T-helper 9 cell (primary cell): Measurements from ENCODE around the gene CRYGN.

ENCODE experiments used
- DNase-seq: peaks from one replicate; pipeline ENCODE4 v3.0.0-alpha.2; 2020

The CRYGN gene

DNA sequence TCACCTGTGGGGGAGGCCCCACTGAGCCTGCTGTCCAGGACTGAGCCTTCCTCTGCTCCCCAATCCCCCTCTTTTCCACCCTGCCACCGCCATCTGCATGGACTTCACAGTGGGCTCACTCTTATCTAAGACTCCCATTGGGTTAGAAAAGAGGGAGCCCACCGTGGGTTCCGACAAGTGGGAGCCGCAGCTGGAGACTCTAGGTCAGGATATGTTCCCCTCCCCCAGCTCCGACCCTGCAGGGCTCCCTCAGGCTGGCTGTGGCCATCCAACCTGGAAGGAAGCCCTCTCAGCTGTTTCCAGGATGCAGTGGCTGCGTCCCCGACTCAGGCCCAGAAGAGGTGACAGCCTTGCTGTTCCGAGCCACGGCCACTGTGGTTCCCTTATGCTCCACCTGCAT is 34.9 kb downstream of the CRYGN start:
- no peak for DNase-seq

DNA sequence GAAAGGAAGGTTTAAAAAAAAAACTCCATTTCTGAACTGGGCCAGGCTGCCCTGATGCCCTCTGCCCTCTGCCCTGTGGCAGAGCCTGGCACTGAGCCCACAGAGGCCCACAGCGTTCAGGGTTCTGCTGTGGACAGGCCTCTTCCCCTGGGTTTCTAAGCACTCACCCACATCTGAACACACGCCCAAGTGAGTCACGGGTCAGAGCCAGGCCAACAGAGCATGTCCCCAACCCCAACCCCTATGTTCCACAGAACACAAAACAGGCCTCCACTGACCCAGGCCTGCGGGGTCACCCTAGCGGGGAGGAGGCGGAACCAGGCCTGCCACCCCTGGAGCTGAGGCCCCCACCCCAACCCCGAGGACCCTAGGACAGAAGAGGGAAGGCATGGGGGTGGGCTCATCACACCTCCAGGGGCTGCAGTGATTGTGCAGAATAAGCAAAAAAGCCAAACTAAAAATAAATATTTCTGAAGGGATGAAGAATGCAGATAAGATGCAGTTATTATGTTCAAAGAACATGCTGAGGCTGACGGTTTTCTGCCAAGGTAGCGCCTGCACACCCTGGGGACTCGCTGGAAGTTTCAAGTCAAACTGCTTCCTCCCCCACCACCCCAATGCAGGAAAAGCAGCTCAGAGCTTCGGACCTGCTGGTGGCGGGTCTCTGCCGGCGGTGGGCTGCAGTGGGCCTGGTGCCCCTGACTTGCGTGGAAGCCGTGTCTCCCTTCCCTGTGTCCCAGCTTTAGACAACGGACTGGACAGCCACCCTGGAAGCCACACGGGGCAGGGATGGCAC is 35.5 kb downstream of the CRYGN start:
- no peak for DNase-seq

GRCh38 chr7:151403764-151404163 is 36.2 kb downstream of the CRYGN start:
- no peak for DNase-seq

GRCh38 chr7:151402029-151402835 is 37.7 kb downstream of the CRYGN start:
- no peak for DNase-seq

DNA sequence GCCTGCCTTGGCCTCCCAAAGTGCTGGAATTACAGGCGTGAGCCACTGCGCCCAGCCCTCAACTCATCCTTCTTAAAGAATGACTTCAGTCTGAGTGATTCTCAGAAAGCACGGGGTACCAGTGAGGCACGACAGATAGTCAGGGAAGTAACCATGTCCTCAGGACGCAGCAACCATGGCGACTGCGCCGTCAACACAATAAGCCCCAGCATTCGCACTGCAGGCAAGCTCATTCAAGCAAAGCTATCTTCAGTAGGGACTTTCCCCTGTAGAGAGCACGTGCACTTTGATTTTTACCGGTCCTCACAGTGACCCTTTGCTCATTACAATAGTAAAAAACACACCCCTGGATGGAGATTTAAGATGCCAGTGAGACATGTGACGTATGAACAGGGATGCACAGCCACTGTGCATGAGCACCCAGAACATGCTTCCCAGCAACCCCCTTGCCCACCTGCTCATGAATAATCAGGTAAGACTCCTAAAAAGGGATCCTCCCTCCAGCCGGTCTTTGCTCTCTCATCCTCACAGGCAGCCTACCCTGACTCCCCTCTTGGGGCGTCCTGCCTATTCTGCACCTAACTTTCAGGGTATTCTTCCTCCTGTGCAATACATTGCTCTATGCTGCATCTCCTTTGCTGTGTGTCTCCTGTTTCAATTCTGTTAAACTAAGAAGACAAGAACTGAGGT is 39.2 kb downstream of the CRYGN start:
- no peak for DNase-seq

DNA sequence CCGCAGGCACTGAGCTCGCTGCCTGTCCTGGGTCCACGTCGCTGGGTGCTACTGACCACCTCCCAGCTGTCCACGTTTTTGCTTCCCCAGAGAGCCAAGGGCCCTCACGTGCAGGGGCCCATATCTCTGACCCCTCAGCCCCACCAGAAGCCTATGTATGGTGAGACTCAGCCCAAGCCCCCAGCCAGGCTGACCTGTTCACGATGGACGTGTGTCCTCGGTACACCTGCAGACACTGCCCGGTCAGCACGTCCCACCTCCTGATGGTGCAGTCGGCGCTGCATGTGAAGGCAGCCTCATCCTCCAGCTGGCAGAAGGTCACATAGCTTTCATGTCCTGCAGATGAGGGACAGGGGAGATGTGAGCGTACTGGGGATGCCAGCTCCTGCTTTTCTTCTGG is 40.0 kb downstream of the CRYGN start:
- no peak for DNase-seq

DNA sequence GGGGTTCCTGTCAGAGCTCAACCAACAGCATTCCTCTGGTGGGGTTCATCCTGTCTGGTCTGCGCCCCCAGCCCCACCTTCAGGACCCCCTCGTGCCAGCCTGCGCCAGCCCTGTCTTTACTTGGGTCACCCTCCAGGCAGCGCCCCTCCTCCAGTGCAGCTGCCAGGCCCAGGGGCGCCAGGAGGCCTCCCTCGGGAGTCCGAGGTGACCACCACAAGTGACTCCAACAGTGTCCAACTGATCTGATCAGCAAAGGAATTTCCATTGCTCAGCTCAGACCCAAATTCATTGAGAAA is 40.7 kb downstream of the CRYGN start:
- DNase-seq: no peak

DNA sequence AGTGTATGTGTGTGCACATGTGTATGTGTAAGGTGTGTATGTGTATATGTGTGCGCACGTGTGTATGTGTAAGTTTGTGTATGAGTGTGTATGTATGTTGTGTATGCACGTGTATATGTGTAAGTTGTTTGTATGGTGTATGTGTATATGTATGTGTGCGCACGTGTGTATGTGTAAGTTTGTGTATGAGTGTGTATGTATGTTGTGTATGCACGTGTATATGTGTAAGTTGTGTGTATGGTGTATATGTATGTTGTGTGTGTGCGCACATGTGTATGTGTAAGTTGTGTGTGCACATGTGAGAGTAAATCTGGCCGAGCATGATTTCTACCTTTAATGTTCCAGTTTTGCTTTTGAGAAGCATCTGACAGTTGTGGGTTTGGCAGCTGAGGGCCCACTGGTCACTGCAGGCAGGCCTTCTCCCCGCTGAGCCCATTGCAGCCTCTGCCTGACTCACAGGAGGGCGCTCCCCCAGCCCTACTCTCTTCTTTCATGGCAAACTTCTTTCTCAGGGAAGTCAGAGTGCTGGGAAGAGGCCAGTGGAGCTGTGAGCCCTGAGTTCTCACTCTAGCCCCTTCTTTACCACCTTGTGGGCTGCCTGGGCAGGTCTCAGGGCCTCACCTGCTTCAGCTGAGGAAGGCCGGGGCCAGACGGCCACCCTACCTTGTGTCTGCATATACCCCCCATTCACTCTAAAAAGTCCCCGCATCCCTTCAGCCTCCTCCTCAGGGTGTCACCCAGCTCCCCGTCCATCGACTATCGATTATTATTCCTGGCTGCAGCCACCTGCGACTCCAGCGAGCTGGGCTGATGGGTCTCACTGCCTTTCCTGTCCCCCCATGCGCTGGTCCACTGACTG is 41.3 kb downstream of the CRYGN start:
- DNase-seq: no peak

GRCh38 chr7:151397026-151397425 is 42.9 kb downstream of the CRYGN start:
- no peak for DNase-seq

GRCh38 chr7:151396328-151396970 is 43.5 kb downstream of the CRYGN start:
- DNase-seq: no peak

GRCh38 chr7:151395036-151395367 is 44.9 kb downstream of the CRYGN start:
- no peak for DNase-seq

DNA sequence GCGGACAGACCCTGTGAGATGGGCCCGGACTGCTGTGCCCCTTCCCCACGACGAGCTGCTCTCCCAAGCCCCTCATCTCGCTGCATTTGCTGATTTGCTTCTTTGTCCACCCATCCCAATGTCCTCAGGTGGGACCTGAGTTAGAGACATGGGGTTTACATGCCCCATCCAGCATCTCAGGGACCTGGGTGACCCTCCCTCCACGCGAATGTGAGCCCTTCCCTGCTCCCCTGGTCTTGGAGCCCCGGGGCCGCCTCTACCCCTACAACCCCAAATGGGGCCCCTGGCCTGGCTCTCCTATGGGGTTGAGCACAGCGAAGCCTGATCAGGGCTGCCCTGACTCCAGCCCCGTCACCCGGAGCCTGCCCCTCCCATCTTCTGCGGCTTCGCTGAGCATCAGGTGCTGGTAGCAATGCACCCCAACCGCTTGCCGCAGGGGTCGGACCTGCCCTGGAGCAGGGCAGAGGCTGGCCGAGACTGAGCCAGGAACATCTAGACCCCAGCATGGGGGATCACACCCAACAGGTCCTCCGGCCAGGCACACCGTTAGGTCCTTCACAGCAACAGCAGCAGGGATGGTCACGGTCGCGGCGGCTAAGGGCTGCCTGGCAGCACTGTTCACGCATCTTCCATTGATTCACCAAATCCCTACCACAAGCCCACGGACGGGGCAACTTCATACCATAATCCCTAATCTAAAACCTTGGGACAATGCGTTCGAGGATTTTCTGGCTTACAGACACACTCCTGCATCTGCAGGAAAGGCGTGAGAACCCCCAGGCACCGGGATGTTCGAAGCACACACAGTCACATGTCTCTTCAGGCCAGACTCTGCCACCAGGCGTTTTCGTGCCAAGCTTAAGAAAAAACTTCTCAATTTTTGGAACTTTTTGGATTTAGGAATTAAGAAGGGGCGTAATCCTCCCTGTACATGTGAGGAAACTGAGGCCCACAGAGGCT is 45.6 kb downstream of the CRYGN start:
- no peak for DNase-seq

DNA sequence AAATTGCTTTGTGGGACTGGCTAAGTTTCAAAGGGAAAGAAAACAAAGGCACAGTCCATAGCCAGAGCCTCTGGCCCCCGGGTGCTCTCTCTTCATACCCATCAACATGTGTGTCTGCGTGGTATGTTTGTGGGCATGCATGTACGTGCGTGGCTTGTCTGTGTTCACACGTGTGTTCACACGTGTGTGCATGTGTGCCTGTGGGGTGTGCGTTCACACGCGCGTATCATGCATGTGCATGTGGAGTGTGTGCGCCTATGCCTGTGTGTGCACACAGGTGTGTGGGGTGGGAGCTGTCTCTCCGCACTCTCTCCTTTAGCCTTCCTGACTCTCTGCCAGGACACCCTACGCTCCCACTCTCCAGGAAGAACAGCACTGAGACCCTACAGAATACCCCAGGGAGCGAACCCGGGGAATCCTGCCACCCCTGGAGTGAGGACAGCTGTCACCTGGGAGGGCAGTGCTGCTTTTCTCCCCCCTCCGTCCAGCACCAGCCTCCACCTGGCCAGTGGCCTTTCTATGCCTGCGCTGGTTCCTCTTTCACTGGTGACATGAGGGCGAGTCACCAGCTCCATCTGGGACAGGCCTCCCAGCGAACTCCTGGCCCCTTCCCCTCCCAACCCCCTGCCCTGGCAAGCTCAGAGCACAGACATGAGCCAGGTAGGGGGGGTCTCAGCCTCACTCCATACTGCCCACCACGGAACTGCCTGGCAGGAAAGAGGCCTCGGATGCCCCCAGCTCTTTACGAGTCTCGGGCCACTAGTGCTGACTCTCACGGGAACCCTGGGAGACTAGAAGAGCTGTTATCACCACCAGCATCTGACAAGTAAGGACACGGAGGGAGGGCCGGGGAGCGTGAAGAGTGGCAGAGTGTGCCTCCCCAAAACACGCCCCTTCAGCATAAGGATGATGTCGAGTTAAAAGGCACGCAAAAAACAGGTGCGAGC is 46.6 kb downstream of the CRYGN start:
- DNase-seq: no peak

- no peak for DNase-seq
These were observed 47.5 kb downstream of the CRYGN start for GRCh38 chr7:151392426-151392825.

- DNase-seq: no peak
These were observed 47.9 kb downstream of the CRYGN start for GRCh38 chr7:151392002-151392401.

DNA sequence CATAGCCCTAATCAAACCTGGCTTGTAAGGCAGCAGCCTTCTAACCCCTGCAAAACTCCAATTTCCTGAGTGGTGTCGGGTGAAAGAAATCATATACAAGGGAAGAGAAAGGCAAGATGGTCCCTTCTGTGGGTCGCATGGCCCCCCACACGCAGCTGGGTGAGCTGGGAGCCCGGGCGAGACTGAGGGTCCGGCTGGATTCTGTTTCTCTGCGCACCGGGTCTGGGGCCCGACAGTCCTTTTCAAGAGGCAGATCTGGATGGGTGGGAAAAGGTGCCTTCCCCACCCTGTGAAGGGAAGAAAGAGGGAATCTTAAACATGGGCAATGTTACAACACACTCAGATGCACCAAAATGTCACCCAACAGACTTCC is 48.6 kb downstream of the CRYGN start:
- DNase-seq: no peak

DNA sequence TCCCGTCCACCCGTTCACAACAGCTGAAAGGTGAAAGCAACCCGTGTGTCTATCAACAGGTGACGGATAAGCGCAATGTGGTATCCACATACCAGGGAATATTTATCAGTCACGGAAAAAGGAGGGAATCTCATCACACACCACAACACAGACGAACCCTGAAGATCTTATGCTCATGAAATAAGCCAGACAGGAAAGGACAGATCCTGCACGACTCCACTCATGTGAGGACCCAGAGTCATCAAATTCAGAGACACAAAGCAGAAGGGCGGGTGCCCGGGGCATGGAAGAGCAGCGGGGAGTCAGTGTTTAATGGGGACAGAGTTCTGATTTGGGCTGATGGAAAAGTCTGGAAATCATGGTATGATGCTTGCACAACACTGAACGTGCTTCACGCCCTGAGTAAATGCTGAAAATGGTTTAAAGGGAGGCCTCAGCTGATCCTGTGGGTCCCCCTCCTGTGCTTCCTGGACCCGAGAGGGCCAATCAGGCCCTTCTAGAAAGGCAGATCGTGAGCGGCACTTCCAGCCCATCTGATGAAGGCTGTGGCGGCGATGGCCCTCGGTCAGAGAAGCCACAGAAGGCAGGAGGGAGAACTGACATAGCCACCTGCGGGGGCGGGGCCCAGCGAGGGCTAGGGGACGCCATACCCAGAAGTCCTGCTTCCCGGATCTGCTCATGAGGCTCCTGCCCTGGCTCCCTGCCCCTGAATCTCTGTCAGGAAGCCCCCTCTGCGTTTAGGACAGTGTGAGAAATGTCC is 49.2 kb downstream of the CRYGN start:
- no peak for DNase-seq

DNA sequence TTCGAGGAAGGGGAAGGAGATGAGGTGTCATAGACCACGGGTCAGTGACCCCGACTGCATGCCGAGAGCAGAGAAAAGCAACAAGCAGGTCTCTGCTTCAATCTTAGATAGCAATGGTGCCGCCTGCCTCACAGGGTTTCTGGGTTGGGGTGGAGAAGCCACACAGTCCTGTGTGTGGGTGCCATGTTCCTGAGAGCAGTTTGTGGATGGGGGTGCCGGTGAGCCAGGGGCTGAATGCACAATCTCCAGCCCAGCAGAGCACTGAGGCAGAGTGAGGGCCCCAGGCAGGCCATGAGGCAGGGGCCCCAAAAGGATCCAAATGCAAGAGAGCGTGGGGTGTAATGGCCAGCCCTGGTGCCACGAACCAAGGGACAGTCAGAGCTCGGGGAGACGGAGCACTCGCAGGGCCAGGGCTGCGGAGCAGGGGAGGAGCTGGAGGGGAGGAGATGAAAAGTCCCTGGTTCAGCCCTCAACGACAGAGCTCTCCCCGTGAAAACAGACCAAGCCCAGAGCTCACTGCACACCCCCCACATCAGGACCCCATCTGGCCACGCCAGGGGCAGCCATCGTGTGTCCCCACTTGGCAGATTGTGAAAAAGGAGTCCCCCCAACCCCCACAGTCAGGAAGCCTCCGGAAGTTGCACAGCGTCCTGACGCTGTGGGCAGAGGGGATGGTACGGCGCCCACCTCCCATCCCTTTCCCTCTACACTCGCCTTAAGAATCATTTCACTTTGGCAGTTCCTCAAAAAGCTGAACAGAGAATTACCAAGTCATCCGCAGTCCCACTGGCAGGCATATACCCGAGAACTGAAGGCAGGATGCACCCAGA is 50.0 kb downstream of the CRYGN start:
- no peak for DNase-seq
